B cell (primary cell): ENCODE data around the gene HENMT1. TPM values are rescaled to one million over a fixed set of nuclear protein-coding genes. Genes with fewer than 3 reads are reported as not detected.

Source experiments
- ATAC-seq: fragments of 200-7000 bp; cut with Tn5 transposase; one replicate; pipeline ENCODE4 v1.10.0; 2021; ENCODE audit warnings: low read depth, mild to moderate bottlenecking, moderate number of reproducible peaks, moderate library complexity
- CTCF ChIA-PET: fragments of 350-600 bp; sonication (Branson Sonifier 250); formaldehyde crosslinking; loops from one replicate; lab custom pipeline; 2021; ENCODE audit warnings: antibody characterized with exemption, inconsistent platforms; lab: Charles Lee
- POLR2A ChIA-PET: fragments of 350-600 bp; sonication (Branson Sonifier 250); formaldehyde crosslinking; loops from one replicate; lab custom pipeline; 2021; ENCODE audit warnings: antibody characterized with exemption; lab: Charles Lee
- DNase-seq: peaks from one replicate; pipeline ENCODE4 v3.0.0; 2013
- H2AFZ ChIP-seq: 2 replicates; pipeline ENCODE4 v1.6.1; 2012; ENCODE audit warnings: mild to moderate bottlenecking, low read depth, low read length; ENCODE audit not compliant: insufficient read depth, poor library complexity, severe bottlenecking
- H3K27ac ChIP-seq, 2 donors: 1 replicate in 1 of 2; 2 replicates in 1 of 2; pipeline ENCODE4 v1.5.1; 2012 to 2013; ENCODE audit warnings: low read length in 2 of 2, mild to moderate bottlenecking in 2 of 2, moderate library complexity in 1 of 2
- H3K27me3 ChIP-seq, 4 experiments: fragments of 200-600 bp in 1 of 4; sonication (generic) in 1 of 4; replicated peaks in 1 of 4; 1 replicate in 2 of 4; 2 replicates in 2 of 4; pipeline versions ENCODE4 v1.6.1 to v1.7.0; 2013 to 2016; ENCODE audit warnings: low read length in 3 of 4, mild to moderate bottlenecking in 2 of 4, mixed read lengths in 1 of 4, moderate library complexity in 1 of 4; ENCODE audit not compliant: insufficient read depth in 4 of 4, control insufficient read depth in 3 of 4; ENCODE audit errors: control extremely low read depth in 1 of 4
- H3K36me3 ChIP-seq, 2 experiments: replicated peaks in 1 of 2; 1 replicate in 1 of 2; 2 replicates in 1 of 2; pipeline versions ENCODE4 v1.6.1 to v1.7.1; 2013; ENCODE audit warnings: low read length in 1 of 2; ENCODE audit not compliant: insufficient read depth in 2 of 2, control insufficient read depth in 1 of 2; ENCODE audit errors: control extremely low read depth in 1 of 2, extremely low read depth in 1 of 2
- H3K4me1 ChIP-seq, 2 donors: fragments of 200-600 bp in 1 of 2; sonication (generic) in 1 of 2; 1 replicate in 1 of 2; 2 replicates in 1 of 2; pipeline versions ENCODE4 v1.5.1 to v1.6.1; 2013 to 2017; ENCODE audit warnings: low read length in 2 of 2; ENCODE audit not compliant: control insufficient read depth in 2 of 2, insufficient read depth in 2 of 2
- H3K4me2 ChIP-seq: replicated peaks from 2 replicates; pipeline ENCODE3; 2012; ENCODE audit warnings: mild to moderate bottlenecking, low read depth, low read length; ENCODE audit not compliant: poor library complexity, severe bottlenecking
- H3K4me3 ChIP-seq, 5 experiments: fragments of 200-600 bp in 1 of 5; sonication (generic) in 1 of 5; 1 replicate in 3 of 5; 2 replicates in 2 of 5; pipeline versions ENCODE4 v1.5.1 to v1.7.0; 2011 to 2016; ENCODE audit warnings: low read length in 4 of 5, mild to moderate bottlenecking in 4 of 5, low read depth in 2 of 5, control low read depth in 1 of 5, moderate library complexity in 1 of 5; ENCODE audit not compliant: insufficient read depth in 1 of 5; ENCODE audit errors: control extremely low read depth in 1 of 5, extremely low read depth in 1 of 5
- H3K79me2 ChIP-seq: fragments of 200-600 bp; sonication (generic); one replicate; pipeline ENCODE4 v1.6.0; 2016; ENCODE audit warnings: low read length; ENCODE audit not compliant: control insufficient read depth, insufficient read depth
- H3K9ac ChIP-seq: fragments of 200-600 bp; sonication (generic); 2 replicates; pipeline ENCODE4 v1.6.1; 2017; ENCODE audit warnings: mild to moderate bottlenecking, low read length, moderate library complexity
- H3K9me3 ChIP-seq, 3 donors: one replicate each; pipeline versions ENCODE4 v1.6.1 to v1.7.1; 2013; ENCODE audit warnings: low read length in 2 of 3; ENCODE audit not compliant: control insufficient read depth in 2 of 3, insufficient read depth in 1 of 3; ENCODE audit errors: control extremely low read depth in 1 of 3
- H4K20me1 ChIP-seq: 2 replicates; pipeline ENCODE4 v1.6.0; 2012; ENCODE audit warnings: mild to moderate bottlenecking, low read length; ENCODE audit not compliant: insufficient read depth, control insufficient read depth, poor library complexity, severe bottlenecking
- H3K27ac Mint-ChIP-seq: one replicate; pipeline ENCODE4 v1.8.0; 2021; ENCODE audit warnings: mixed read lengths
- H3K27me3 Mint-ChIP-seq: one replicate; pipeline ENCODE4 v1.8.0; 2021; ENCODE audit warnings: mixed read lengths
- H3K4me1 Mint-ChIP-seq: one replicate; pipeline ENCODE4 v1.8.0; 2021; ENCODE audit warnings: mixed read lengths
- H3K4me3 Mint-ChIP-seq: one replicate; pipeline ENCODE4 v1.8.0; 2021; ENCODE audit warnings: mixed read lengths
- H3K9me3 Mint-ChIP-seq: one replicate; pipeline ENCODE4 v1.8.0; 2022; ENCODE audit warnings: mixed read lengths; ENCODE audit not compliant: insufficient read depth
- CTCF ChIP-seq: fragments of 200-600 bp; IDR thresholded peaks from one replicate; pipeline ENCODE4 v1.8.0; 2022; ENCODE audit warnings: antibody characterized with exemption, mild to moderate bottlenecking
- EZH2 ChIP-seq: IDR thresholded peaks from 2 replicates; pipeline ENCODE4 v1.6.1; 2012; ENCODE audit warnings: borderline replicate concordance, low read depth, mild to moderate bottlenecking, moderate library complexity, low read length; ENCODE audit not compliant: insufficient read depth, poor library complexity, severe bottlenecking
- WGBS: methylation state at CpG from one replicate; pipeline ENCODE4 v1.1.5; 2013; ENCODE audit warnings: missing lambda C conversion rate; ENCODE audit not compliant: insufficient coverage; 5-methylcytosine and 5-hydroxymethylcytosine counted together
- intact Hi-C: fragments of 100-400 bp; cut with micrococcal nuclease; formaldehyde crosslinking; loops from one replicate; pipeline ENCODE4 v1.10.0; 2022
- polyA plus RNA-seq: library from polyadenylated mRNA; depleted of rRNA; stranded (reverse); fragments of >200 nt; gene quantifications from 2 replicates; pipeline ENCODE4 v1.2.3, GENCODE V29; 2012
- total RNA-seq, 2 donors: library from RNA; stranded (reverse); fragments of 120-200 nt in 1 of 2; gene quantifications; 1 replicate in 1 of 2; 2 replicates in 1 of 2; pipeline versions ENCODE4 v1.2.3 to v1.2.4, GENCODE V29; 2013 to 2022

HENMT1 gene
- total and polyA plus RNA-seq, 2 donors (not counting 1 experiment from before 2014, with no cell fraction given) = 4.2 to 6.4 TPM

GRCh38 chr1:108701176-108701849, 40.4 kb upstream of the HENMT1 start:
- TF ChIP-seq EZH2 (no peak), CTCF (no peak)
- intact Hi-C loops = no loop called here
- no peak overlapping the region for H3K27ac Mint-ChIP-seq
- Histone ChIP-seq H3K4me1 (peaks cover 3 to 5% of the 10 kb centered on the region in 2 donors), H4K20me1 (peaks cover 8% of the 10 kb centered on the region), H3K9me3 (no peaks in the 10 kb centered on the region), H3K36me3 (peaks cover 7 to 51% of the 10 kb centered on the region in 2 experiments), H3K27me3 (no peaks in the 10 kb centered on the region), H3K9ac (no peak overlapping the region), H3K27ac (no peak overlapping the region), H3K4me2 (no peak overlapping the region), H3K4me3 (no peak overlapping the region), H2AFZ (no peak overlapping the region), H3K79me2 (peaks cover 10% of the 10 kb centered on the region)
- no peak overlapping the region for H3K4me3 Mint-ChIP-seq
- peaks cover 14% of the 10 kb centered on the region for H3K4me1 Mint-ChIP-seq
- H3K9me3 Mint-ChIP-seq = no peaks in the 10 kb centered on the region
- WGBS = 100% methylated on average over 3 of the region's 5 CpGs
- DNase-seq = no peak
- ChIA-PET CTCF (no interaction called here), POLR2A (no interaction called here)
- no peak for ATAC-seq
- H3K27me3 Mint-ChIP-seq = no peaks in the 10 kb centered on the region

GRCh38 chr1:108699375-108700332, 38.8 kb upstream of the HENMT1 start:
- Histone ChIP-seq H3K27me3 (no peaks in the 10 kb centered on the region), H3K79me2 (peaks cover 26% of the 10 kb centered on the region), H3K4me3 (no peak overlapping the region), H3K4me1 (peaks cover 3 to 14% of the 10 kb centered on the region in 2 donors), H2AFZ (no peak overlapping the region), H3K36me3 (peaks cover 11 to 62% of the 10 kb centered on the region in 2 experiments), H3K4me2 (no peak overlapping the region), H3K9me3 (no peaks in the 10 kb centered on the region), H3K27ac (no peak overlapping the region), H3K9ac (no peak overlapping the region), H4K20me1 (peaks cover 22% of the 10 kb centered on the region)
- no peaks in the 10 kb centered on the region for H3K9me3 Mint-ChIP-seq
- H3K27ac Mint-ChIP-seq = no peak overlapping the region
- H3K4me1 Mint-ChIP-seq = peaks cover 24% of the 10 kb centered on the region
- H3K27me3 Mint-ChIP-seq = no peaks in the 10 kb centered on the region
- no peak for DNase-seq
- H3K4me3 Mint-ChIP-seq = no peak overlapping the region
- ATAC-seq = no peak
- intact Hi-C loops = no loop called here
- ChIA-PET POLR2A (no interaction called here), CTCF (no interaction called here)
- WGBS = 93% methylated on average over 16 of the region's 22 CpGs
- TF ChIP-seq EZH2 (no peak), CTCF (peak; percentile 16)
